ENCODE data around the gene TNFRSF19.

The TNFRSF19 gene

DNA sequence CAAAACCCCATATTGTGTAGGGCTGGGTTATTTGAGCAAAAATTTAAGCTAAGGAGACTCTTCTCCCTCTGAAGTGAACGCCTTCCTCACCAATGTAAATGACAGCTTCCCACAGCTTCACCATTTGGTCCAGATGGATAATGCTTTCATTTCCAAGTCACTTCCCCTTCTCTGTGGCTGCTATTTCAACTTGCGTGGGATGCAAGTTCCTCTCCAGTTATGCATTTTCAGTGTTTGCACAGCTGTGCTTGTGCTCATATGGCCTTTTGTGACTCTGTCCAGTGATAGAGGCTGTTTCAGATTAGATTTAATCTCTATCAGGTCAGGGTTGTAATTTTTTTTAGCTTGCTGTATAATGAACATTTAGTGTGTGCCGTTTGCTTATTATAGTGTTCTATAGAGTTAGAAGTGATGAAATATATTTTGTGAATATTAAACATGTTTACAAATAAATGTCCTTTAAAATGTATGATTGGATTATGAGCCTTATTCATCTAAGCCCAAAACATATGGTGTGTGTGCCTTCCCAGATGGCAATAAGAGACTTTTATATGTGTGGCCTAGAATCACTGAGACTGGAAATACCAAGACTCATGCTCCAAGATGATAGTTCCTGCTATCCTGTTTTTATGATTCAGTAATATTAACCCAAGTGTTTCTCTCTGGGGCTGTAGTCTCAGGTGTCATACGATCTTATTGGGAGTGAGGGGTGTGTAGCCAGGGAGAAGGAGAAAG, 86.6 kb downstream of the TNFRSF19 start:
- TF ChIP-seq MAX (IDR thresholded peaks at IDR 0.05; ENCODE audit: low read depth, low read length) (peak; percentile 64; the same call in 1 of the 2 replicates), POLR2A (IDR thresholded peaks at IDR 0.05; ENCODE audit: extremely low read depth, insufficient read length) (no peak), MYC (IDR thresholded peaks at IDR 0.05; ENCODE audit: low read depth, low read length) (peak; percentile 64; the same call in 1 of the 2 replicates)
- TF ChIP-seq, protein P1, sequence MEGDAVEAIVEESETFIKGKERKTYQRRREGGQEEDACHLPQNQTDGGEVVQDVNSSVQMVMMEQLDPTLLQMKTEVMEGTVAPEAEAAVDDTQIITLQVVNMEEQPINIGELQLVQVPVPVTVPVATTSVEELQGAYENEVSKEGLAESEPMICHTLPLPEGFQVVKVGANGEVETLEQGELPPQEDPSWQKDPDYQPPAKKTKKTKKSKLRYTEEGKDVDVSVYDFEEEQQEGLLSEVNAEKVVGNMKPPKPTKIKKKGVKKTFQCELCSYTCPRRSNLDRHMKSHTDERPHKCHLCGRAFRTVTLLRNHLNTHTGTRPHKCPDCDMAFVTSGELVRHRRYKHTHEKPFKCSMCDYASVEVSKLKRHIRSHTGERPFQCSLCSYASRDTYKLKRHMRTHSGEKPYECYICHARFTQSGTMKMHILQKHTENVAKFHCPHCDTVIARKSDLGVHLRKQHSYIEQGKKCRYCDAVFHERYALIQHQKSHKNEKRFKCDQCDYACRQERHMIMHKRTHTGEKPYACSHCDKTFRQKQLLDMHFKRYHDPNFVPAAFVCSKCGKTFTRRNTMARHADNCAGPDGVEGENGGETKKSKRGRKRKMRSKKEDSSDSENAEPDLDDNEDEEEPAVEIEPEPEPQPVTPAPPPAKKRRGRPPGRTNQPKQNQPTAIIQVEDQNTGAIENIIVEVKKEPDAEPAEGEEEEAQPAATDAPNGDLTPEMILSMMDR (IDR thresholded peaks at IDR 0.05; ENCODE audit: low read depth, low read length): no peak
- no peak overlapping the region for H3K4me3 ChIP-seq (ENCODE audit: low read depth, low read length)
- peak; percentile 79 for DNase-seq (ENCODE audit: low read depth)

- H3K4me3 ChIP-seq (ENCODE audit: low read depth, low read length): no peak overlapping the region
- TF ChIP-seq, protein P1 (IDR thresholded peaks at IDR 0.05; ENCODE audit: low read depth, low read length): no peak
- TF ChIP-seq MAX (IDR thresholded peaks at IDR 0.05; ENCODE audit: low read depth, low read length) (no peak), MYC (IDR thresholded peaks at IDR 0.05; ENCODE audit: low read depth, low read length) (no peak), POLR2A (IDR thresholded peaks at IDR 0.05; ENCODE audit: extremely low read depth, insufficient read length) (no peak)
- no peak for DNase-seq (ENCODE audit: low read depth)
These were observed 88.8 kb downstream of the TNFRSF19 start for GRCh38 chr13:23658929-23659541.

GRCh38 chr13:23660249-23660648, 90.0 kb downstream of the TNFRSF19 start:
- no peak for TF ChIP-seq POLR2A (IDR thresholded peaks at IDR 0.05; ENCODE audit: extremely low read depth, insufficient read length)
- no peak for DNase-seq (ENCODE audit: low read depth)

GRCh38 chr13:23666582-23666981, 96.4 kb downstream of the TNFRSF19 start:
- TF ChIP-seq MYC (IDR thresholded peaks at IDR 0.05; ENCODE audit: low read depth, low read length) (no peak), POLR2A (IDR thresholded peaks at IDR 0.05; ENCODE audit: extremely low read depth, insufficient read length) (no peak), MAX (IDR thresholded peaks at IDR 0.05; ENCODE audit: low read depth, low read length) (no peak)
- TF ChIP-seq, protein P1 (IDR thresholded peaks at IDR 0.05; ENCODE audit: low read depth, low read length): no peak
- no peak for DNase-seq (ENCODE audit: low read depth)
- H3K4me3 ChIP-seq (ENCODE audit: low read depth, low read length): no peak overlapping the region

More at GRCh38 chr13:23660249-23660648, 90.0 kb downstream of the TNFRSF19 start:
- no peak overlapping the region for H3K4me3 ChIP-seq (ENCODE audit: low read depth, low read length)

GRCh38 chr13:23667750-23668149, 97.5 kb downstream of the TNFRSF19 start:
- no peak overlapping the region for H3K4me3 ChIP-seq (ENCODE audit: low read depth, low read length)
- TF ChIP-seq, protein P1 (IDR thresholded peaks at IDR 0.05; ENCODE audit: low read depth, low read length): peak; percentile 5
- no peak for TF ChIP-seq MYC (IDR thresholded peaks at IDR 0.05; ENCODE audit: low read depth, low read length)
- DNase-seq (ENCODE audit: low read depth): no peak

DNA sequence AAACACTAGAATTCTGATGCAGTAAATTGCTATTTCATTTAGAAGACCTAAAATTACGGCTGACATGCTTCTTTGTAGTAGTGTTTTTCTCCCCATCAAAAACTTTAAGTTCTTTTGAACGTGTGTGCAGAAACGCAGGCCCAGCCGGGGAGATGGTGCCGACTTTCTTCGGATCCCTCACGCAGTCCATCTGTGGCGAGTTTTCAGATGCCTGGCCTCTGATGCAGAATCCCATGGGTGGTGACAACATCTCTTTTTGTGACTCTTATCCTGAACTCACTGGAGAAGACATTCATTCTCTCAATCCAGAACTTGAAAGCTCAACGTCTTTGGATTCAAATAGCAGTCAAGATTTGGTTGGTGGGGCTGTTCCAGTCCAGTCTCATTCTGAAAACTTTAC, 98.3 kb downstream of the TNFRSF19 start:
- no peak for DNase-seq (ENCODE audit: low read depth)
- TF ChIP-seq, protein P1 (IDR thresholded peaks at IDR 0.05; ENCODE audit: low read depth, low read length): no peak
- TF ChIP-seq POLR2A (IDR thresholded peaks at IDR 0.05; ENCODE audit: extremely low read depth, insufficient read length): no peak
- no peak for TF ChIP-seq MAX (IDR thresholded peaks at IDR 0.05; ENCODE audit: low read depth, low read length)
- TF ChIP-seq MYC (IDR thresholded peaks at IDR 0.05; ENCODE audit: low read depth, low read length): no peak
- H3K4me3 ChIP-seq (ENCODE audit: low read depth, low read length): no peak overlapping the region
